ENCODE results near the gene KLHL3. TPM values are rescaled to one million over a fixed set of nuclear protein-coding genes. Genes with fewer than 3 reads are reported as not detected.

Gene KLHL3
- total and polyA plus RNA-seq, 2 donors (not counting 3 experiments of a cell fraction or from before 2014, with no cell fraction given), result 8.8 to 13.6 TPM

GRCh38 chr5:137632716-137633115, 103.2 kb downstream of the KLHL3 start:
- POLR2A ChIA-PET, result no interaction called here
- BruUV-seq (replicated peaks), result no TSS peak
- no peak for FAIRE-seq

GRCh38 chr5:137631453-137631852, 104.4 kb downstream of the KLHL3 start:
- ChIA-PET POLR2A (interaction anchor here (0.7 kb wide), 1 partner anchor 27 kb away, joined by 3 read pairs; no protein-coding TSS in a partner anchor), CTCF (interaction anchor here (1.5 to 6.0 kb wide), 7 partner anchors 29 to 437 kb away, joined by 3 to 375 read pairs (median 61); partner anchors contain the start of gene KLHL3)
- no peak for FAIRE-seq
- H3K4me2 ChIP-seq (ENCODE audit: insufficient read depth, low read length), result no peak overlapping the region
- no peaks in the 10 kb centered on the region for H3K9me3 ChIP-seq (replicated peaks; ENCODE audit: control insufficient read depth, insufficient read depth, low read length)
- no peaks in the 10 kb centered on the region for H4K20me1 ChIP-seq (replicated peaks; ENCODE audit: control insufficient read depth, extremely low read depth, insufficient read depth, low read length)
- no peaks in the 10 kb centered on the region for H3K9me1 ChIP-seq (replicated peaks; ENCODE audit: control insufficient read depth, extremely low read depth, insufficient read depth, low read length)
- dilution Hi-C loops (cut with MboI; ENCODE audit: extremely low pct_ligation_motif_present, low sequenced_read_pairs) (no loop called here), intact Hi-C loops (cut with micrococcal nuclease) (loop anchor here (2.0 kb wide), 1 partner anchor 65 kb away; no protein-coding TSS in a partner anchor)
- no TSS peak for BruUV-seq (replicated peaks)
- TF ChIP-seq EZH2 (IDR thresholded peaks at IDR 0.05; ENCODE audit: borderline replicate concordance, low read depth, low read length, severe bottlenecking), result no peak
- no peak for TF ChIP-seq GATA2 (IDR thresholded peaks at IDR 0.05; ENCODE audit: insufficient read depth, insufficient read length, low read depth, low read length)
- no peak overlapping the region for H2AFZ ChIP-seq (ENCODE audit: low read depth, low read length)
- no peak overlapping the region for H3K9ac ChIP-seq (replicated peaks; ENCODE audit: extremely low read depth, insufficient read depth, low read length)
- no peak overlapping the region for H3K4me3 ChIP-seq (replicated peaks in 1 of 3; ENCODE audit: insufficient read depth in 1 of 3, low read depth in 1 of 3, low read length in 3 of 3)
- peaks cover 3% of the 10 kb centered on the region for H3K4me1 ChIP-seq (ENCODE audit: control insufficient read depth, extremely low read depth, insufficient read depth, low read length)
- H3K79me2 ChIP-seq (ENCODE audit: control insufficient read depth, insufficient read depth, low read length), result no peaks in the 10 kb centered on the region
- peaks cover 0 to 7% of the 10 kb centered on the region in 2 experiments for H3K36me3 ChIP-seq (ENCODE audit: control insufficient read depth in 2 of 2, extremely low read depth in 1 of 2, insufficient read depth in 2 of 2, low read length in 2 of 2)
- DNase-seq (ENCODE audit: low read depth, low spot score), result no peak
- H3K27me3 ChIP-seq (ENCODE audit: control insufficient read depth in 2 of 2, insufficient read depth in 2 of 2, low read length in 2 of 2), result no peaks in the 10 kb centered on the region
- H3K27ac ChIP-seq (ENCODE audit: insufficient read depth, low read depth, low read length), result no peak overlapping the region

More at GRCh38 chr5:137632716-137633115, 103.2 kb downstream of the KLHL3 start:
- Histone ChIP-seq H3K27me3 (ENCODE audit: control insufficient read depth in 2 of 2, insufficient read depth in 2 of 2, low read length in 2 of 2) (no peaks in the 10 kb centered on the region), H3K9me3 (replicated peaks; ENCODE audit: control insufficient read depth, insufficient read depth, low read length) (no peaks in the 10 kb centered on the region), H2AFZ (ENCODE audit: low read depth, low read length) (no peak overlapping the region), H3K27ac (ENCODE audit: insufficient read depth, low read depth, low read length) (no peak overlapping the region), H4K20me1 (replicated peaks; ENCODE audit: control insufficient read depth, extremely low read depth, insufficient read depth, low read length) (no peaks in the 10 kb centered on the region), H3K4me2 (ENCODE audit: insufficient read depth, low read length) (no peak overlapping the region), H3K9me1 (replicated peaks; ENCODE audit: control insufficient read depth, extremely low read depth, insufficient read depth, low read length) (no peaks in the 10 kb centered on the region), H3K4me1 (ENCODE audit: control insufficient read depth, extremely low read depth, insufficient read depth, low read length) (peaks cover 3% of the 10 kb centered on the region), H3K4me3 (replicated peaks in 1 of 3; ENCODE audit: insufficient read depth in 1 of 3, low read depth in 1 of 3, low read length in 3 of 3) (no peak overlapping the region), H3K36me3 (ENCODE audit: control insufficient read depth in 2 of 2, extremely low read depth in 1 of 2, insufficient read depth in 2 of 2, low read length in 2 of 2) (peaks cover 0 to 8% of the 10 kb centered on the region in 2 experiments), H3K9ac (replicated peaks; ENCODE audit: extremely low read depth, insufficient read depth, low read length) (no peak overlapping the region), H3K79me2 (ENCODE audit: control insufficient read depth, insufficient read depth, low read length) (no peaks in the 10 kb centered on the region)
- intact Hi-C loops (cut with micrococcal nuclease) (no loop called here), dilution Hi-C loops (cut with MboI; ENCODE audit: extremely low pct_ligation_motif_present, low sequenced_read_pairs) (no loop called here)
- CTCF ChIA-PET, result interaction anchor here (2.3 to 6.0 kb wide), 2 partner anchors 104 to 110 kb away, joined by 10 to 375 read pairs; partner anchors contain the start of gene KLHL3
- no peak for TF ChIP-seq MAX (IDR thresholded peaks at IDR 0.05; ENCODE audit: insufficient read depth, insufficient read length)
- DNase-seq (ENCODE audit: low read depth, low spot score), result no peak

Data from endothelial cell of umbilical vein (primary cell).